ENCODE results near the gene C5orf46. TPM values are rescaled to one million over a fixed set of nuclear protein-coding genes. Genes with fewer than 3 reads are reported as not detected.

C5orf46 gene
- total RNA-seq, 2 experiments from 2014 or later: not detected

DNA sequence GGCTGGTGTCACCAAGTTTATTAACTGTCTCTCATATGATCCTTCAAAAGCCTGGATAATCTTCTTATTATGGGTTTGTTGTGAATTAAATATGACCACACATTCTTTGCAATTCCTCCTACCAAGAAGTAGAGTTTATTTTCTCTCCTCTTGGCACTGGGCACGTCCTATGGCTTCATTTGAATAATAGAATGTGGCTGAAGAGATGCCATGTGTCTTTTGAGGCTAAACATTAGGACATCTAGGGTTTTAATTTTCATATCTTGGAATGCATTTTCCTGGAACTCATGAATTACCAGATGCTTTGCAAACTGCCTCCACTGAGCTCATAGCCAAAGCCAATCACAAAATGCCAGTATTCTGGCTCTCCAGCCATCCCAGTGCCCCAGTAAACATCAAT is 47.8 kb downstream of the C5orf46 start:
- CTCF ChIA-PET (ENCODE audit: unreplicated experiment): no interaction called here

DNA sequence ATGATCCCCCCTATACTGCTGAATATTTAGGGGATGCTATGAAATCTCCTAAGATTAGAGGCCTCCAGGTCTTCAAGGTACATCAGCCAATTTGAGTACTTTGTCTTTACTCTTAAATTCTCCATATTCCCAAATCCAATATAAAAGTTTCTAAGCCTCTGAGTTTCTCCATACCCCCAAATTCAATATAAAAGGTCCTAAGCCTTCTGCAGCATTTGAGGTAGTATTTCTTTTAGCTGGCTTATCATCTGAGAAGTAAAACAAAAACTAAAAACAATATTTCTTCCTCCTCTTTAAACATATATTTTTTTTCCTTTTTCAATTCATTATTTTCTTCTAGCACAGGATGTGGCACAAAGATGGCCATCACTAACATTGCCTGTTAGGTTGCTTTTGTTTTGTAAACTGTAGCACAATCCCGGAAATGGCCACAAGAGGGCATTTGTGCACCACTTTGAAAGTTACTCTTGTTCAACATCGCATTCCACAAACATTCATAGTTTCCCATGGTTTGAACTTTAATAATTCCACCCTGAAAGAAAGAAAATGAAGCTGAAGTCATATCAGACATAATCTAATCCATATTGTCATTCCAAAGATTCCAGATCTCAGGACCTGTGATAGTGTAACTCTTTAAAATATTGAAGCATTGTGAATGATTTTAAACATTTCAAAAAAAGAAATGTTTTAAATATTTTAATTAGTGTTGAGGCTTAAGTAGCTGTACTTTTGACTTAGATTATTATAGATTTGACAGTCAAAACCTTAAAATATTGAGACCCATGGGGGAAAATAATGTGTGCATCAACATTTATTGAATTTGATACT is 48.8 kb downstream of the C5orf46 start:
- Histone ChIP-seq H3K9me2 (ENCODE audit: insufficient read depth, low read length) (no peaks in the 10 kb centered on the region), H4K20me1 (ENCODE audit: insufficient read depth, low read length) (no peaks in the 10 kb centered on the region), H3K79me2 (ENCODE audit: insufficient read depth, low read depth, low read length) (no peaks in the 10 kb centered on the region), H3K4me2 (ENCODE audit: low read length) (no peak overlapping the region), H3K4me1 (ENCODE audit: insufficient read depth, low read length, poor library complexity, severe bottlenecking) (no peaks in the 10 kb centered on the region), H3K4me3 (ENCODE audit: low read depth, low read length, poor library complexity, severe bottlenecking) (no peak overlapping the region), H3K9me3 (ENCODE audit: low read length) (no peaks in the 10 kb centered on the region), H2AFZ (ENCODE audit: low read length) (no peak overlapping the region), H3K36me3 (ENCODE audit: insufficient read depth, low read length) (no peaks in the 10 kb centered on the region), H3K27ac (ENCODE audit: low read depth, low read length, poor library complexity, severe bottlenecking) (no peak overlapping the region)
- POLR2A ChIA-PET: interaction anchor here (0.6 kb wide), 2 partner anchors 31 to 71 kb away, joined by 3 read pairs; no protein-coding TSS in a partner anchor
- BruUV-seq (replicated peaks): no TSS peak
- intact Hi-C loops (cut with micrococcal nuclease; ENCODE audit: unreplicated experiment): no loop called here
- peak; percentile 49 for DNase-seq (ENCODE audit: low spot score)
- CTCF ChIA-PET (ENCODE audit: unreplicated experiment): no interaction called here
- TF ChIP-seq, protein P1, sequence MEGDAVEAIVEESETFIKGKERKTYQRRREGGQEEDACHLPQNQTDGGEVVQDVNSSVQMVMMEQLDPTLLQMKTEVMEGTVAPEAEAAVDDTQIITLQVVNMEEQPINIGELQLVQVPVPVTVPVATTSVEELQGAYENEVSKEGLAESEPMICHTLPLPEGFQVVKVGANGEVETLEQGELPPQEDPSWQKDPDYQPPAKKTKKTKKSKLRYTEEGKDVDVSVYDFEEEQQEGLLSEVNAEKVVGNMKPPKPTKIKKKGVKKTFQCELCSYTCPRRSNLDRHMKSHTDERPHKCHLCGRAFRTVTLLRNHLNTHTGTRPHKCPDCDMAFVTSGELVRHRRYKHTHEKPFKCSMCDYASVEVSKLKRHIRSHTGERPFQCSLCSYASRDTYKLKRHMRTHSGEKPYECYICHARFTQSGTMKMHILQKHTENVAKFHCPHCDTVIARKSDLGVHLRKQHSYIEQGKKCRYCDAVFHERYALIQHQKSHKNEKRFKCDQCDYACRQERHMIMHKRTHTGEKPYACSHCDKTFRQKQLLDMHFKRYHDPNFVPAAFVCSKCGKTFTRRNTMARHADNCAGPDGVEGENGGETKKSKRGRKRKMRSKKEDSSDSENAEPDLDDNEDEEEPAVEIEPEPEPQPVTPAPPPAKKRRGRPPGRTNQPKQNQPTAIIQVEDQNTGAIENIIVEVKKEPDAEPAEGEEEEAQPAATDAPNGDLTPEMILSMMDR (conservative IDR thresholded peaks at IDR 0.05; ENCODE audit: low read length): peak; percentile 93
- TF ChIP-seq EZH2phosphoT487 (IDR thresholded peaks at IDR 0.05; ENCODE audit: borderline replicate concordance, low read depth, low read length): no peak

More for the DNA sequence above, 47.8 kb downstream of the C5orf46 start:
- Histone ChIP-seq H2AFZ (ENCODE audit: low read length) (no peak overlapping the region), H3K4me2 (ENCODE audit: low read length) (no peak overlapping the region), H4K20me1 (ENCODE audit: insufficient read depth, low read length) (no peaks in the 10 kb centered on the region), H3K9me3 (ENCODE audit: low read length) (no peaks in the 10 kb centered on the region), H3K4me3 (ENCODE audit: low read depth, low read length, poor library complexity, severe bottlenecking) (no peak overlapping the region), H3K9me2 (ENCODE audit: insufficient read depth, low read length) (no peaks in the 10 kb centered on the region), H3K79me2 (ENCODE audit: insufficient read depth, low read depth, low read length) (no peaks in the 10 kb centered on the region), H3K27ac (ENCODE audit: low read depth, low read length, poor library complexity, severe bottlenecking) (no peak overlapping the region), H3K36me3 (ENCODE audit: insufficient read depth, low read length) (no peaks in the 10 kb centered on the region), H3K4me1 (ENCODE audit: insufficient read depth, low read length, poor library complexity, severe bottlenecking) (no peaks in the 10 kb centered on the region)
- DNase-seq (ENCODE audit: low spot score): no peak
- TF ChIP-seq EZH2phosphoT487 (IDR thresholded peaks at IDR 0.05; ENCODE audit: borderline replicate concordance, low read depth, low read length): no peak
- TF ChIP-seq, protein P1 (conservative IDR thresholded peaks at IDR 0.05; ENCODE audit: low read length): no peak
- intact Hi-C loops (cut with micrococcal nuclease; ENCODE audit: unreplicated experiment): no loop called here
- BruUV-seq (replicated peaks): no TSS peak
- POLR2A ChIA-PET: interaction anchor here (1.1 kb wide), 1 partner anchor 17 kb away, joined by 3 read pairs; no protein-coding TSS in a partner anchor

DNA sequence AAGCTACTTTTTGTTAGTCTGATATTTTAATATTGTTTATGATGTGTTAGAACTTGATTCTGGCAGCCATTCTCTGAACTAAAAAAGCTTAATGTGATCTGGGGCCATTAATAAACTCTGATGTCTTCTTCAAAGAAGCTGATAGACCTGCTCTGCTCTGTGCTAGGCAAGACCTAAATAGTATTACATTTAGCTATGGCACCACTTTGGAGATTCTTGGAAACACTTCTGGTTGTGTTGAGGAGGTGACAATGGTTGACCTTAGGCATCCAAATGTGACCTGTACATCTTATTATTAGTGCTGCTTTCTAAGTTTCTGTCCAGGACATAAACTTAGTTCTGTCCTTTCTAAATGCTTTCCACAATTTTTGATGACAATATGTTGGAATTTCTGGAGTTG is 49.5 kb downstream of the C5orf46 start:
- H3K9me2 ChIP-seq (ENCODE audit: insufficient read depth, low read length): no peaks in the 10 kb centered on the region
- no peak overlapping the region for H2AFZ ChIP-seq (ENCODE audit: low read length)
- intact Hi-C loops (cut with micrococcal nuclease; ENCODE audit: unreplicated experiment): no loop called here
- no peak overlapping the region for H3K27ac ChIP-seq (ENCODE audit: low read depth, low read length, poor library complexity, severe bottlenecking)
- POLR2A ChIA-PET: no interaction called here
- no peak overlapping the region for H3K4me2 ChIP-seq (ENCODE audit: low read length)
- H3K4me1 ChIP-seq (ENCODE audit: insufficient read depth, low read length, poor library complexity, severe bottlenecking): no peaks in the 10 kb centered on the region
- no peaks in the 10 kb centered on the region for H3K79me2 ChIP-seq (ENCODE audit: insufficient read depth, low read depth, low read length)
- no peaks in the 10 kb centered on the region for H4K20me1 ChIP-seq (ENCODE audit: insufficient read depth, low read length)
- no peak overlapping the region for H3K4me3 ChIP-seq (ENCODE audit: low read depth, low read length, poor library complexity, severe bottlenecking)
- no peak for DNase-seq (ENCODE audit: low spot score)
- no peak for TF ChIP-seq EZH2phosphoT487 (IDR thresholded peaks at IDR 0.05; ENCODE audit: borderline replicate concordance, low read depth, low read length)
- TF ChIP-seq, protein P1 (conservative IDR thresholded peaks at IDR 0.05; ENCODE audit: low read length): no peak
- CTCF ChIA-PET (ENCODE audit: unreplicated experiment): no interaction called here
- no peaks in the 10 kb centered on the region for H3K36me3 ChIP-seq (ENCODE audit: insufficient read depth, low read length)
- H3K9me3 ChIP-seq (ENCODE audit: low read length): no peaks in the 10 kb centered on the region
- no TSS peak for BruUV-seq (replicated peaks)
